ENCODE data around the gene WDR1. TPM values are rescaled to one million over a fixed set of nuclear protein-coding genes. Genes with fewer than 3 reads are reported as not detected.

Gene WDR1
- total and polyA plus RNA-seq, 10 of the 15 experiments (the other 5 are each of a cell fraction or from before 2014, with no cell fraction given) = 28.5 to 397 (median 290) TPM

DNA sequence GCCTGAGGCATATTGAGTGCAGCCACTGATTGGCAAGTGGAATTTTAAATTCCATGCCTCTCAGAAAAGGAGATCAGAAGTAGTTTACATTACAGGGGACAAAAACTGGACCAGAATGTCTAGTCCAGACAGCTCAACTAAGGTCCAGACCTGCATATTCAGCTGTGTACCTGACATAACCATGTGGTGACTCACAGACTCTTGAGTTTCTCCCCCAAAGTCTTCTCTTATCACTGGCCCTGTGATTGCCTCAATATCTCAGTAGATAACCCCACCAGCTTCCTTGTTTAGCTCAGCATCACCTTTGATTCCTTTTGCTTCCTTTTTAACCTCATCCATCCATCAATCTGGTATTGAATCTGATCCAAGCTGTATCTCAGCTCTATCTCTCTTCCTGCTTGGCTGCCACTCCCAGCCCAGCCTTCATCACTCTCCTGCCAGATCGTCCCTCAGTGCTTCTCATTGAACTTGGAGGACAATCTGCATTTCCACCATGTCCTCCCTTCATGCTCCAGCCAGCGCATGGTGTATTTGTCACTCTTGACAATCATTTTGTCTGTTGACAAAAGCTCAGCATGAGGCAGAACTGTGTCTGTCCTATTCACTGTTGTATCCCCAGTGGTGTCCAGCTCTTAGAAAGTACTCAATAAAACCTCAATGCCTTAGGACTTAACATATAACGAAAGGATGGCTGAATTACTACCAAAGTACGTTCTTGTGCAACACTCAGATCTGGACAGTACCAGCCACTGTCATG, 67.5 kb downstream of the WDR1 start (continued):
- TF ChIP-seq CEBPZ (IDR thresholded peaks at IDR 0.05; ENCODE audit: low read depth, low read length) (no peak), ETV6 (conservative IDR thresholded peaks at IDR 0.05 in 1 of 2, IDR thresholded peaks at IDR 0.05 in 1 of 2; ENCODE audit: borderline replicate concordance in 1 of 2, low read depth in 1 of 2) (no peak)

DNA sequence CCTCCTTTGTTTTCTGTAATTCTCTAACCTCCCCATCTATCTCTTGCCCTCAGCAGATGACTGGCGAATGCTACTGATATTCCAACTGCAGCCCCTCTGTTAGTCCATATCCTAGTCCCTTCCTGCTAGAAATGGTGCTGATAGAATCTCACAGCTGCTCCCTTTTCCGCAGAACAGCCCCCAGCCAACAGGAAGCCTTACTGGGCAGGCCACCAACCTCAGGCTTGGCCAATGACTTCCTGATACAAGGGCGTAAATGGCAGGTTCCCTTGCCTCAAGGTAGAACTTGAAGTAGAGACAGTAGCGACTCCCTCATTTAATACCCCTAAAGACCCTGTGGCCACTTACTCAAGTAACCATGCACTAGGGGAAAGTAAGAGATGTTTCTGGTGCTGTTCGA, 68.6 kb downstream of the WDR1 start:
- TF ChIP-seq RELB (IDR thresholded peaks at IDR 0.05; ENCODE audit: low read depth) = no peak
- no peak for TF ChIP-seq IKZF2 (IDR thresholded peaks at IDR 0.05)
- no peak for TF ChIP-seq KLF5 (IDR thresholded peaks at IDR 0.05; ENCODE audit: partially characterized antibody)
- RAD21 ChIA-PET (ENCODE audit: unreplicated experiment) = no interaction called here
- in situ Hi-C loops (cut with MboI) = no loop called here
- no peaks in the 10 kb centered on the region for H3K4me1 ChIP-seq (ENCODE audit: control insufficient read depth, insufficient read depth, low read length)
- FAIRE-seq (no peak), ATAC-seq (no peak), DNase-seq (ENCODE audit: low read depth, low spot score) (no peak)
- CTCF ChIA-PET = no interaction called here
- intact Hi-C loops (cut with micrococcal nuclease; ENCODE audit: unreplicated experiment) = no loop called here
- H3K9me3 ChIP-seq (replicated peaks; ENCODE audit: control insufficient read depth, insufficient read depth, low read length) = no peaks in the 10 kb centered on the region
- H3K27ac ChIP-seq (ENCODE audit: control insufficient read depth, insufficient read depth) = no peak overlapping the region
- no peak overlapping the region for H2AFZ ChIP-seq (ENCODE audit: control insufficient read depth, low read depth, low read length)
- H3K4me3 ChIP-seq = no peak overlapping the region
- no peak overlapping the region for H3K9ac ChIP-seq (ENCODE audit: control insufficient read depth, insufficient read depth, low read length)
- no TSS peak for BruUV-seq (replicated peaks)
- H3K27me3 ChIP-seq (replicated peaks in 1 of 2; ENCODE audit: control insufficient read depth in 2 of 2, insufficient read depth in 2 of 2, low read length in 1 of 2) = no peaks in the 10 kb centered on the region
- POLR2A ChIA-PET = no interaction called here
- no peaks in the 10 kb centered on the region for H3K36me3 ChIP-seq (ENCODE audit: control insufficient read depth in 2 of 2, insufficient read depth in 2 of 2, low read length in 1 of 2)
- no peaks in the 10 kb centered on the region for H3K79me2 ChIP-seq (ENCODE audit: control insufficient read depth, insufficient read depth, low read length)
- SMC1A ChIA-PET (ENCODE audit: uncharacterized antibody, unreplicated experiment) = no interaction called here
- WGBS (ENCODE audit: insufficient coverage, insufficient replicate concordance, low lambda C conversion rate, missing lambda C conversion rate) = 72% methylated on average over 5 of the region's 5 CpGs
- H4K20me1 ChIP-seq (ENCODE audit: control insufficient read depth, insufficient read depth) = no peaks in the 10 kb centered on the region
- H3K4me2 ChIP-seq (ENCODE audit: control insufficient read depth, insufficient read depth) = no peak overlapping the region

Measured in GM12878 (cell line).